Testis (tissue), 2 donors: Measurements from ENCODE around the gene KCNH5.

Experiments
- POLR2A ChIP-seq: fragments of 450-650 bp; IDR thresholded peaks from one replicate; pipeline ENCODE4 v1.6.1; 2017; ENCODE audit warnings: antibody characterized with exemption, mild to moderate bottlenecking, moderate library complexity
- TF ChIP-seq, protein P1 (sequence below), 3 experiments: fragments of 450-650 bp in 2 of 3; fragments of 200-600 bp in 1 of 3; sonication (generic) in 1 of 3; IDR thresholded peaks; one replicate each; pipeline ENCODE4 v1.5.1; 2016 to 2019; ENCODE audit warnings: antibody characterized with exemption in 3 of 3, mild to moderate bottlenecking in 2 of 3, moderate library complexity in 1 of 3

DNA sequence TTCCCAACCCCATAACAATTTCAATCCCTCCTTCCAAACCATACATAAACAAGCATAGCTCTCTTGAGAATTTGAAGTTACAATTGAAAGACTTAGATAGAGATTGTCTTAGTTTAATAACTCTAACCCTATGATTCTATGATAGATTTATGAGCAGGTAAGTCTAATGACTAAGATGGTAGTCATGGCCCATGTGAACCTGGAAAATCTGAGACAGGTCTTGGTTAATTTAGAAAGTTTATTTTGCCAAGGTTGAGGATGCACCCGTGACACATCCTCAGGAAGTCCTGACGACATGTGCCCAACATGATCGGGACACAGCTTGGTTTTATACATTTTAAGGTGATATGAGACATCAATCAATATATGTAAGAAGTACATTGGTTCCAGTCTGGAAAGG lies 248.8 kb downstream of the KCNH5 start:
- TF ChIP-seq, protein P1, sequence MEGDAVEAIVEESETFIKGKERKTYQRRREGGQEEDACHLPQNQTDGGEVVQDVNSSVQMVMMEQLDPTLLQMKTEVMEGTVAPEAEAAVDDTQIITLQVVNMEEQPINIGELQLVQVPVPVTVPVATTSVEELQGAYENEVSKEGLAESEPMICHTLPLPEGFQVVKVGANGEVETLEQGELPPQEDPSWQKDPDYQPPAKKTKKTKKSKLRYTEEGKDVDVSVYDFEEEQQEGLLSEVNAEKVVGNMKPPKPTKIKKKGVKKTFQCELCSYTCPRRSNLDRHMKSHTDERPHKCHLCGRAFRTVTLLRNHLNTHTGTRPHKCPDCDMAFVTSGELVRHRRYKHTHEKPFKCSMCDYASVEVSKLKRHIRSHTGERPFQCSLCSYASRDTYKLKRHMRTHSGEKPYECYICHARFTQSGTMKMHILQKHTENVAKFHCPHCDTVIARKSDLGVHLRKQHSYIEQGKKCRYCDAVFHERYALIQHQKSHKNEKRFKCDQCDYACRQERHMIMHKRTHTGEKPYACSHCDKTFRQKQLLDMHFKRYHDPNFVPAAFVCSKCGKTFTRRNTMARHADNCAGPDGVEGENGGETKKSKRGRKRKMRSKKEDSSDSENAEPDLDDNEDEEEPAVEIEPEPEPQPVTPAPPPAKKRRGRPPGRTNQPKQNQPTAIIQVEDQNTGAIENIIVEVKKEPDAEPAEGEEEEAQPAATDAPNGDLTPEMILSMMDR (IDR thresholded peaks at IDR 0.05), result no peak
- no peak for TF ChIP-seq POLR2A
